ENCODE data around the gene KXD1. TPM values are rescaled to one million over a fixed set of nuclear protein-coding genes. Genes with fewer than 3 reads are reported as not detected.
"Not testable (repeated sequence)": the region's sequence is repeated elsewhere in the genome, so short reads cannot be mapped to it uniquely, and the experiment has no call there.

KXD1 gene
- total RNA-seq, 1 donor, result 104 TPM

DNA sequence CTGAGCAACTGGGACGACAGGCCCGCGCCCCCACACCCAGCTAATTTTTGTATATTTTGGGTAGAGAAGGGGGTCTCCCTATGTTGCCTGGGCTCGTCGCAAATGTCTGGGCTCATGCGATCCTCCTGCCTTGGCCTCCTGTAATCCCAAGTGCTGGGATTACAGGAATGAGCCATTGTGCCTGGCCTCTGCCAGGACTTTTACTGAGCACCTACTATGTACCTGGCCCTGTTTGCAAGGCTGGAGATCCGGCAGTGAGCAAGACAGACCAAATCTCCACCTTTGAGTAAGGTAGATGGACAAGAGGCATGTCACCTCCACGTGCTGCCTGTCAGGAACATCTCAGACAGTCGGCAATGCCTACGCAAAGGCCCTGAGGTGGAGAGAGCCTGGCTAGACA, 21.2 kb upstream of the KXD1 start:
- TF ChIP-seq, protein P1, sequence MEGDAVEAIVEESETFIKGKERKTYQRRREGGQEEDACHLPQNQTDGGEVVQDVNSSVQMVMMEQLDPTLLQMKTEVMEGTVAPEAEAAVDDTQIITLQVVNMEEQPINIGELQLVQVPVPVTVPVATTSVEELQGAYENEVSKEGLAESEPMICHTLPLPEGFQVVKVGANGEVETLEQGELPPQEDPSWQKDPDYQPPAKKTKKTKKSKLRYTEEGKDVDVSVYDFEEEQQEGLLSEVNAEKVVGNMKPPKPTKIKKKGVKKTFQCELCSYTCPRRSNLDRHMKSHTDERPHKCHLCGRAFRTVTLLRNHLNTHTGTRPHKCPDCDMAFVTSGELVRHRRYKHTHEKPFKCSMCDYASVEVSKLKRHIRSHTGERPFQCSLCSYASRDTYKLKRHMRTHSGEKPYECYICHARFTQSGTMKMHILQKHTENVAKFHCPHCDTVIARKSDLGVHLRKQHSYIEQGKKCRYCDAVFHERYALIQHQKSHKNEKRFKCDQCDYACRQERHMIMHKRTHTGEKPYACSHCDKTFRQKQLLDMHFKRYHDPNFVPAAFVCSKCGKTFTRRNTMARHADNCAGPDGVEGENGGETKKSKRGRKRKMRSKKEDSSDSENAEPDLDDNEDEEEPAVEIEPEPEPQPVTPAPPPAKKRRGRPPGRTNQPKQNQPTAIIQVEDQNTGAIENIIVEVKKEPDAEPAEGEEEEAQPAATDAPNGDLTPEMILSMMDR (IDR thresholded peaks at IDR 0.05; ENCODE audit: extremely low read depth, low read depth, low read length), result no peak

DNA sequence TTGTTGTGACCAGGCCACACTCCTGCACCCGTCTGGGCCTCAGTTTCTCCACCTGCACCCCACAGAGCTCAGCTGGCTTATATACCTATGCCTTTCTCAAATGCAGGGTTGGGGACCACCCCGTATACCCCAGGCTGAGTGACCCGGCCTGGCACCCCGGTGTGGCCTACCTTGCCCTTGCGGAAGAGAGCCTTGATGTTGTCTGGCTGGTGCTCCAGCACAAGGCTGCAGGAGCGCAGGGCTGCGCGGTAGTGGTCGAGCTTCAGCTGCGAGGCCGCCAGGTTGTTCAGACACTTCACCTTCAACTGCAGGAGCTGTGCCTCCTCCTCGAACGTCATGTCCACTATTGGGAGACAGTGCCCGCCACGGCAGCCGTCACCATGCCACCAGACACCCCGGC, 20.2 kb upstream of the KXD1 start:
- Histone ChIP-seq H3K9me3 (ENCODE audit: low read depth, low read length) (no peaks in the 10 kb centered on the region), H3K79me2 (ENCODE audit: insufficient read depth, low read length) (peaks cover 14% of the 10 kb centered on the region), H3K36me3 (ENCODE audit: insufficient read depth, low read length) (peaks cover 53% of the 10 kb centered on the region), H3K27me3 (ENCODE audit: insufficient read depth, low read length) (no peaks in the 10 kb centered on the region), H3K4me3 (ENCODE audit: insufficient read depth, low read length) (no peak overlapping the region), H4K20me1 (ENCODE audit: insufficient read depth, low read length) (peaks cover 4% of the 10 kb centered on the region), H3K27ac (ENCODE audit: low read depth, low read length) (no peak overlapping the region), H2AFZ (ENCODE audit: low read length) (no peak overlapping the region), H3K4me1 (ENCODE audit: insufficient read depth, low read length) (peaks cover 8% of the 10 kb centered on the region), H3K4me2 (ENCODE audit: insufficient read depth, low read length) (no peak overlapping the region)
- TF ChIP-seq, protein P1 (IDR thresholded peaks at IDR 0.05; ENCODE audit: extremely low read depth, low read depth, low read length), result no peak
- no peak for DNase-seq (ENCODE audit: insufficient read length, low spot score, missing footprints)

More for the DNA sequence above, 21.2 kb upstream of the KXD1 start:
- H3K9me3 ChIP-seq (ENCODE audit: low read depth, low read length), result no peaks in the 10 kb centered on the region
- H3K79me2 ChIP-seq (ENCODE audit: insufficient read depth, low read length), result peaks cover 4% of the 10 kb centered on the region
- no peaks in the 10 kb centered on the region for H4K20me1 ChIP-seq (ENCODE audit: insufficient read depth, low read length)
- no peak overlapping the region for H3K4me3 ChIP-seq (ENCODE audit: insufficient read depth, low read length)
- no peak overlapping the region for H2AFZ ChIP-seq (ENCODE audit: low read length)
- no peak for DNase-seq (ENCODE audit: insufficient read length, low spot score, missing footprints)
- no peak overlapping the region for H3K27ac ChIP-seq (ENCODE audit: low read depth, low read length)
- no peak overlapping the region for H3K4me2 ChIP-seq (ENCODE audit: insufficient read depth, low read length)
- H3K36me3 ChIP-seq (ENCODE audit: insufficient read depth, low read length), result peaks cover 61% of the 10 kb centered on the region
- H3K4me1 ChIP-seq (ENCODE audit: insufficient read depth, low read length), result no peaks in the 10 kb centered on the region
- H3K27me3 ChIP-seq (ENCODE audit: insufficient read depth, low read length), result no peaks in the 10 kb centered on the region

DNA sequence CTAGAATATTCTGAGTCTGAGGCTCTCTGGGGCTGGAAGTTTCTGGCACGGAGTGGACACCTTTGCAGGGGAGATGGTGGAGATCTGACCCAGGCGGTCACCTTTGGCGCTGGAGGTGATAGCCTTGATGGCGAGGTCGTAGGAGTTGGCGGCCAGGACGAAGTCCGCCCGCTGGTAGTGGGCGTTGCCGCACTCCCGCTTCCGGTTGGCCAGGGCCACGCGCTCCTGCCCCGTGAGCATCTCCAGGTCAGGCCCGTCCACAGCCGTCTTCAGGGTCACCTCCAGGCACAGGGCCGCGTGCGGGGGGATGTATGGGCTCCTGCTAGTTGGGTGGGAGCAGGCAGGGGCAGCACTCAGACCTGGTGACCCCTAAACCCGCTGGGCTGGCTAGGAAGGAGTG, 19.6 kb upstream of the KXD1 start:
- H3K79me2 ChIP-seq (ENCODE audit: insufficient read depth, low read length), result peaks cover 19% of the 10 kb centered on the region
- no peaks in the 10 kb centered on the region for H3K9me3 ChIP-seq (ENCODE audit: low read depth, low read length)
- H3K27ac ChIP-seq (ENCODE audit: low read depth, low read length), result no peak overlapping the region
- TF ChIP-seq, protein P1 (IDR thresholded peaks at IDR 0.05; ENCODE audit: extremely low read depth, low read depth, low read length), result no peak
- H3K27me3 ChIP-seq (ENCODE audit: insufficient read depth, low read length), result no peaks in the 10 kb centered on the region
- no peak overlapping the region for H3K4me2 ChIP-seq (ENCODE audit: insufficient read depth, low read length)
- no peak for DNase-seq (ENCODE audit: insufficient read length, low spot score, missing footprints)
- H3K4me3 ChIP-seq (ENCODE audit: insufficient read depth, low read length), result no peak overlapping the region
- peaks cover 4% of the 10 kb centered on the region for H4K20me1 ChIP-seq (ENCODE audit: insufficient read depth, low read length)
- no peak overlapping the region for H2AFZ ChIP-seq (ENCODE audit: low read length)
- peaks cover 9% of the 10 kb centered on the region for H3K4me1 ChIP-seq (ENCODE audit: insufficient read depth, low read length)
- H3K36me3 ChIP-seq (ENCODE audit: insufficient read depth, low read length), result peaks cover 47% of the 10 kb centered on the region

DNA sequence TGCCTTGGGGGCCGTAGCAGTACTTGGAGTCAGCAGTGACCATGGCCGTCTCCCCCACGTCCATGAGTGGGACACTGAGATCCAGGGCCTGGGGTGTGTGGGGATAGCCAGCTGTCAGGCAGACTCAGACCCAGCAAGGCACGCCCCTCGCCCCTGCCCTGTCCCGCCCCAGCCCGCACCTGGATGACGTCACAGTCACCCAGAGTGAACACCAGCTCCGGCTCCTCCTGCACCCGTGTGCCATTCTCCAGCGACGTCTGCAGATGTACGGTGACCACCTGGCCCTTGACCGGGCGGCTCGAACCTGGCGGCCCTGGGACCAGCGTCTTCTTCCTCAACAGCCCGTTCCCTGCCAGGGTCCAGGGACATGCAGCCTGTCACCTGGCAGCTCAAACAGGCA, 18.3 kb upstream of the KXD1 start:
- no peak overlapping the region for H3K27ac ChIP-seq (ENCODE audit: low read depth, low read length)
- H3K36me3 ChIP-seq (ENCODE audit: insufficient read depth, low read length), result peaks cover 45% of the 10 kb centered on the region
- H3K4me2 ChIP-seq (ENCODE audit: insufficient read depth, low read length), result no peak overlapping the region
- no peak for DNase-seq (ENCODE audit: insufficient read length, low spot score, missing footprints)
- H3K9me3 ChIP-seq (ENCODE audit: low read depth, low read length), result no peaks in the 10 kb centered on the region
- H3K4me1 ChIP-seq (ENCODE audit: insufficient read depth, low read length), result peaks cover 16% of the 10 kb centered on the region
- H2AFZ ChIP-seq (ENCODE audit: low read length), result no peak overlapping the region
- TF ChIP-seq, protein P1 (IDR thresholded peaks at IDR 0.05; ENCODE audit: extremely low read depth, low read depth, low read length), result no peak
- H3K79me2 ChIP-seq (ENCODE audit: insufficient read depth, low read length), result peaks cover 19% of the 10 kb centered on the region
- peaks cover 4% of the 10 kb centered on the region for H4K20me1 ChIP-seq (ENCODE audit: insufficient read depth, low read length)
- no peak overlapping the region for H3K4me3 ChIP-seq (ENCODE audit: insufficient read depth, low read length)
- no peaks in the 10 kb centered on the region for H3K27me3 ChIP-seq (ENCODE audit: insufficient read depth, low read length)

DNA sequence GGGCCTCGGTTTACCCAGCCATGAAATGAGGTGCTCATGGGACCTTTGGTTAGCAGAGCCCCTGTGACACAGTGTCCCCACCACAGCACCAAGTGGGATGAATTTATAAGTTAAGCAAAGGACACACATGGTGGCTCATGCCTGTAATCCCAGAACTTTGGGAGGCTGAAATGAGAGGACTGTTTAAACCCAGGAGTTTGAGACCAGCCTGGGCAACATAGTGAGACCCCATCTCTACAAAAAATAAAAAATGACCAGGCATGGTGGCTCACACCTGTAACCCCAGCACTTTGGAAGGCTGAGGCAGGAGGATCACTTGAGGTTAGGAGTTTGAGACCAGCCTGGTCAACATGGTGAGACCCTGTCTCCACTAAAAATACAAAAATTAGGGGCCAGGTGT, 17.5 kb upstream of the KXD1 start:
- H3K27ac ChIP-seq (ENCODE audit: low read depth, low read length); H3K4me3 ChIP-seq (ENCODE audit: insufficient read depth, low read length); H3K27me3 ChIP-seq (ENCODE audit: insufficient read depth, low read length); H4K20me1 ChIP-seq (ENCODE audit: insufficient read depth, low read length); H3K9me3 ChIP-seq (ENCODE audit: low read depth, low read length); H3K4me2 ChIP-seq (ENCODE audit: insufficient read depth, low read length); H2AFZ ChIP-seq (ENCODE audit: low read length): not testable (repeated sequence)
- DNase-seq (ENCODE audit: insufficient read length, low spot score, missing footprints), result peak; percentile 72
- H3K36me3 ChIP-seq (ENCODE audit: insufficient read depth, low read length), result peaks cover 44% of the 10 kb centered on the region
- peaks cover 19% of the 10 kb centered on the region for H3K79me2 ChIP-seq (ENCODE audit: insufficient read depth, low read length)
- H3K4me1 ChIP-seq (ENCODE audit: insufficient read depth, low read length), result peaks cover 16% of the 10 kb centered on the region
